Endodermal cell (in vitro differentiated cells): ENCODE data around the gene NT5DC1. TPM values are rescaled to one million over a fixed set of nuclear protein-coding genes. Genes with fewer than 3 reads are reported as not detected.

Source experiments
- DNase-seq: peaks from one replicate; pipeline ENCODE4 v3.0.0-alpha.2; 2017
- H3K27ac ChIP-seq: 2 replicates; pipeline ENCODE4 v1.5.1; 2013; ENCODE audit warnings: mild to moderate bottlenecking, low read depth, low read length, moderate library complexity
- H3K27me3 ChIP-seq: 2 replicates; pipeline ENCODE4 v1.6.1; 2013; ENCODE audit warnings: mild to moderate bottlenecking, low read length, moderate library complexity; ENCODE audit not compliant: insufficient read depth, control insufficient read depth, poor library complexity, severe bottlenecking
- H3K36me3 ChIP-seq: 2 replicates; pipeline ENCODE4 v1.7.0; 2013; ENCODE audit warnings: mild to moderate bottlenecking, low read length, moderate library complexity; ENCODE audit not compliant: control insufficient read depth, insufficient read depth
- H3K4me1 ChIP-seq: one replicate; pipeline ENCODE4 v1.7.0; 2013; ENCODE audit warnings: low read length; ENCODE audit not compliant: control insufficient read depth, insufficient read depth
- H3K4me3 ChIP-seq: 2 replicates; pipeline ENCODE4 v1.5.1; 2013; ENCODE audit warnings: mild to moderate bottlenecking, low read length, moderate library complexity
- H3K9ac ChIP-seq: 2 replicates; pipeline ENCODE4 v1.6.1; 2013; ENCODE audit warnings: mild to moderate bottlenecking, low read length, moderate library complexity; ENCODE audit not compliant: poor library complexity, severe bottlenecking; ENCODE audit errors: extremely low read depth
- H3K9me3 ChIP-seq: 2 replicates; pipeline ENCODE4 v1.6.1; 2013; ENCODE audit warnings: mild to moderate bottlenecking, low read length, moderate library complexity; ENCODE audit not compliant: control insufficient read depth
- H3K27ac Mint-ChIP-seq: 2 replicates; pipeline ENCODE4 v1.8.0; 2020; ENCODE audit warnings: mixed read lengths
- H3K27me3 Mint-ChIP-seq: 2 replicates; pipeline ENCODE4 v1.8.0; 2021; ENCODE audit warnings: mild to moderate bottlenecking, mixed read lengths; ENCODE audit not compliant: insufficient read depth
- H3K36me3 Mint-ChIP-seq: 2 replicates; pipeline ENCODE4 v1.8.0; 2020; ENCODE audit warnings: low read depth, mixed read lengths
- H3K4me1 Mint-ChIP-seq: 2 replicates; pipeline ENCODE4 v1.8.0; 2020; ENCODE audit warnings: mixed read lengths
- H3K4me3 Mint-ChIP-seq: 2 replicates; pipeline ENCODE4 v1.8.0; 2020; ENCODE audit warnings: mild to moderate bottlenecking, moderate library complexity, mixed read lengths
- H3K9me3 Mint-ChIP-seq: 2 replicates; pipeline ENCODE4 v1.8.0; 2020; ENCODE audit warnings: mild to moderate bottlenecking, mixed read lengths
- WGBS, 2 experiments: methylation state at CpG; one replicate each; pipeline versions ENCODE4 v1.1.5 to v1.1.7; 2013; ENCODE audit warnings: missing lambda C conversion rate in 2 of 2, mixed read lengths in 1 of 2; ENCODE audit not compliant: insufficient coverage in 1 of 2, insufficient read length in 1 of 2; 5-methylcytosine and 5-hydroxymethylcytosine counted together
- total RNA-seq, 2 donors: library from RNA; stranded (reverse); fragmentation: NEBNext Ultra II Directional in 1 of 2; extraction: Animal tissue kit (Norgen Biotek cat#: 25700) in 1 of 2; gene quantifications; 2 replicates in 1 of 2; 3 replicates in 1 of 2; pipeline ENCODE4 v1.2.1, GENCODE V29; 2021
- TF ChIP-seq, protein P1 (sequence below): fragments of 200-600 bp; sonication (generic); conservative IDR thresholded peaks from 2 replicates; pipeline ENCODE4 v1.5.0; 2021; ENCODE audit warnings: antibody characterized with exemption, mild to moderate bottlenecking

The NT5DC1 gene
- total RNA-seq, 2 donors from 2014 or later = 83.0 to 136 TPM

DNA sequence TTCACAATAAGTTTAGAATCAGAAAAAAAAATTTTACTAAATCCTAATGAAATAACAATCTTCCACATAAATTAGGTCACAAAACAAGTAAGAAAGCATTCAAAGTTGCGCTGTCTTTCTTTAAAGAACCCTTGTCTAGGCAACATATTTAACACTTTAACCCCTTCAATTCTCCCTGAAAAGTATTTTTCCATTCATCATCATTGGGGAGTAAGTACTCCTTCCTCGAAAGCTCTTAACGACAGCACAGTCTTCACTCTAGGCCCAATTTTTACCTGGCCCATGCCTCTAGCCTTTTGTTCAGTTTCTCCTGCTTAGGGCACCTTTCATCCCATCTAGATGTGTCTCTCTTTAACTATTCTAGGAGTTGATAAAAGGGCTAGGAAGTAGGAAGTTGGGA is 176.5 kb downstream of the NT5DC1 start:
- no peak overlapping the region for H3K27ac ChIP-seq
- TF ChIP-seq, protein P1, sequence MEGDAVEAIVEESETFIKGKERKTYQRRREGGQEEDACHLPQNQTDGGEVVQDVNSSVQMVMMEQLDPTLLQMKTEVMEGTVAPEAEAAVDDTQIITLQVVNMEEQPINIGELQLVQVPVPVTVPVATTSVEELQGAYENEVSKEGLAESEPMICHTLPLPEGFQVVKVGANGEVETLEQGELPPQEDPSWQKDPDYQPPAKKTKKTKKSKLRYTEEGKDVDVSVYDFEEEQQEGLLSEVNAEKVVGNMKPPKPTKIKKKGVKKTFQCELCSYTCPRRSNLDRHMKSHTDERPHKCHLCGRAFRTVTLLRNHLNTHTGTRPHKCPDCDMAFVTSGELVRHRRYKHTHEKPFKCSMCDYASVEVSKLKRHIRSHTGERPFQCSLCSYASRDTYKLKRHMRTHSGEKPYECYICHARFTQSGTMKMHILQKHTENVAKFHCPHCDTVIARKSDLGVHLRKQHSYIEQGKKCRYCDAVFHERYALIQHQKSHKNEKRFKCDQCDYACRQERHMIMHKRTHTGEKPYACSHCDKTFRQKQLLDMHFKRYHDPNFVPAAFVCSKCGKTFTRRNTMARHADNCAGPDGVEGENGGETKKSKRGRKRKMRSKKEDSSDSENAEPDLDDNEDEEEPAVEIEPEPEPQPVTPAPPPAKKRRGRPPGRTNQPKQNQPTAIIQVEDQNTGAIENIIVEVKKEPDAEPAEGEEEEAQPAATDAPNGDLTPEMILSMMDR = no peak

DNA sequence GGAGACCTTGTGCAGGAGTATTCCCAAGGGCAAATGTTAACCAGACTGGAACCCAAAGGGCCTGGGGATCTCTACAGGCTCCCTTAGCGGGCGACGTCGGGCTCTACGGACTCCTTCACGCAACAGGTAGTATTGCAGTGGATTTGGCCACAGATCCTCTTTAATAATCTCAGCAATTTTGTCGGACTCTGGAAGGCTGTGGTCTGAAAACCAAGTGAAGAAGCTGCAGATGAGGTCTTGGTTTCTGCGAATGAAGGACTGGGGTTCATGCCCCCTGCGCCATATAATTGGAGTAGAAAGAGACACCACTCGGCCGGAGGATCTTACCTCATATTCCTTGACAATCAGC is 177.8 kb downstream of the NT5DC1 start:
- no peaks in the 10 kb centered on the region for H3K4me1 ChIP-seq
- H3K4me3 ChIP-seq = peak overlapping the region; percentile 92
- peaks cover 29% of the 10 kb centered on the region for H3K36me3 ChIP-seq
- 91 to 94% methylated on average over 4 to 11 of the region's 11 CpGs for WGBS, 2 experiments
- no peaks in the 10 kb centered on the region for H3K27me3 ChIP-seq
- no peak overlapping the region for H3K27ac ChIP-seq
- Mint-ChIP-seq H3K27me3 (no peaks in the 10 kb centered on the region), H3K4me1 (peaks cover 32% of the 10 kb centered on the region), H3K36me3 (peaks cover 31% of the 10 kb centered on the region), H3K4me3 (peak overlapping the region; percentile 82), H3K27ac (no peak overlapping the region), H3K9me3 (no peaks in the 10 kb centered on the region)
- no peak for DNase-seq
- TF ChIP-seq, protein P1 = no peak
- peak overlapping the region; percentile 94 for H3K9ac ChIP-seq
- H3K9me3 ChIP-seq = no peaks in the 10 kb centered on the region

More for the DNA sequence above, 176.5 kb downstream of the NT5DC1 start:
- Mint-ChIP-seq H3K27ac (peak overlapping the region; percentile 8), H3K4me1 (peaks cover 31% of the 10 kb centered on the region), H3K36me3 (peaks cover 33% of the 10 kb centered on the region), H3K9me3 (no peaks in the 10 kb centered on the region), H3K27me3 (no peaks in the 10 kb centered on the region), H3K4me3 (peak overlapping the region; percentile 82)
- Histone ChIP-seq H3K4me1 (no peaks in the 10 kb centered on the region), H3K9ac (peak overlapping the region; percentile 27), H3K36me3 (peaks cover 38% of the 10 kb centered on the region), H3K4me3 (peak overlapping the region; percentile 92), H3K9me3 (no peaks in the 10 kb centered on the region), H3K27me3 (no peaks in the 10 kb centered on the region)
- no peak for DNase-seq
- 70 to 74% methylated on average over 3 of the region's 3 CpGs for WGBS, 2 experiments

DNA sequence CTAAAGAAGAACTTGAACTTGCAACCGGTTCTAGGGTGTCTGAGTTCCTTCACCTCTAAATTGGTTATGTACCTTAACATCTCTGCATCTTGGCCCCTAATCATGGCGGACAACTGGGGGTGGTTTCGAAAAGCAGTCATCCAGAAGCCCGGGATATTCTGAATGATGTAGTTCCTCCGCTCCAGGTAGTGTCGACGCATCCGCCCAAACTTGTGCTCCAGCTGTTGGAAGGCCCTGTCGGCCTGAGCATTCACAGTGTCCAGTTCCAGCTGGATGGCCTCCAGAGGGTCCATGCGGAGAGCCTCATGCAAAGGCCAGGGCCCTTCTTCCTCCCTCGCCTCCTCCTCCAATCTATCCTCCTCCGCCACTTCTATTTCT is 178.2 kb downstream of the NT5DC1 start:
- DNase-seq = no peak
- H3K36me3 Mint-ChIP-seq = peaks cover 29% of the 10 kb centered on the region
- no peaks in the 10 kb centered on the region for H3K27me3 ChIP-seq
- peak overlapping the region; percentile 82 for H3K4me3 Mint-ChIP-seq
- peaks cover 29% of the 10 kb centered on the region for H3K36me3 ChIP-seq
- H3K27ac ChIP-seq = peak overlapping the region; percentile 95
- peak overlapping the region; percentile 94 for H3K9ac ChIP-seq
- H3K4me3 ChIP-seq = peak overlapping the region; percentile 92
- peak overlapping the region; percentile 100 for H3K27ac Mint-ChIP-seq
- peaks cover 32% of the 10 kb centered on the region for H3K4me1 Mint-ChIP-seq
- 48 to 55% methylated on average over 10 to 12 of the region's 12 CpGs for WGBS, 2 experiments
- H3K4me1 ChIP-seq = no peaks in the 10 kb centered on the region
- H3K27me3 Mint-ChIP-seq = no peaks in the 10 kb centered on the region
- H3K9me3 Mint-ChIP-seq = no peaks in the 10 kb centered on the region
- H3K9me3 ChIP-seq = no peaks in the 10 kb centered on the region
- TF ChIP-seq, protein P1 = no peak
